ENCODE results near the gene STARD10.

STARD10 gene

GRCh38 chr11:72779495-72780128 is 14.2 kb downstream of the STARD10 start:
- peak; percentile 76 for DNase-seq

GRCh38 chr11:72778535-72779494 is 15.0 kb downstream of the STARD10 start:
- peak; percentile 39 for DNase-seq

GRCh38 chr11:72777755-72778278 is 16.0 kb downstream of the STARD10 start:
- DNase-seq = no peak

- DNase-seq = no peak
Measured at GRCh38 chr11:72776844-72777754, 16.7 kb downstream of the STARD10 start.

GRCh38 chr11:72776117-72776843 is 17.6 kb downstream of the STARD10 start:
- no peak for DNase-seq

GRCh38 chr11:72775288-72776110 is 18.3 kb downstream of the STARD10 start:
- no peak for DNase-seq

GRCh38 chr11:72774499-72774898 is 19.3 kb downstream of the STARD10 start:
- DNase-seq = peak; percentile 50

GRCh38 chr11:72773696-72774095 is 20.2 kb downstream of the STARD10 start:
- no peak for DNase-seq

GRCh38 chr11:72773291-72773690 is 20.6 kb downstream of the STARD10 start:
- no peak for DNase-seq

GRCh38 chr11:72772059-72772458 is 21.8 kb downstream of the STARD10 start:
- DNase-seq = no peak

- DNase-seq = no peak
Measured at GRCh38 chr11:72771507-72771906, 22.3 kb downstream of the STARD10 start.

- DNase-seq = no peak
Measured at GRCh38 chr11:72770799-72771198, 23.0 kb downstream of the STARD10 start.

GRCh38 chr11:72769680-72770079 is 24.2 kb downstream of the STARD10 start:
- DNase-seq = no peak

- DNase-seq = no peak
Measured at GRCh38 chr11:72768581-72768980, 25.3 kb downstream of the STARD10 start.

GRCh38 chr11:72767203-72768062 is 26.4 kb downstream of the STARD10 start:
- DNase-seq = no peak

GRCh38 chr11:72766152-72766902 is 27.5 kb downstream of the STARD10 start:
- DNase-seq = no peak

- peak; percentile 99 for DNase-seq
Measured at GRCh38 chr11:72764503-72764902, 29.3 kb downstream of the STARD10 start.

- DNase-seq = no peak
Measured at GRCh38 chr11:72763823-72764222, 30.0 kb downstream of the STARD10 start.

GRCh38 chr11:72762641-72763304 is 31.1 kb downstream of the STARD10 start:
- DNase-seq = no peak

Data from NCI-H2171 treated with DMSO at 0.1 percent for 48 hours (cell line).